ENCODE data around the gene ICA1L. TPM values are rescaled to one million over a fixed set of nuclear protein-coding genes. Genes with fewer than 3 reads are reported as not detected.
"Not testable (repeated sequence)": the region's sequence is repeated elsewhere in the genome, so short reads cannot be mapped to it uniquely, and the experiment has no call there.

ICA1L gene
- total RNA-seq, 1 donor from 2014 or later, result 8.9 TPM

- no peak for DNase-seq (ENCODE audit: low spot score)
These were observed 23.7 kb downstream of the ICA1L start for GRCh38 chr2:202847693-202848524.

GRCh38 chr2:202844656-202845055 lies 26.9 kb downstream of the ICA1L start:
- DNase-seq (ENCODE audit: low spot score), result no peak

GRCh38 chr2:202842690-202843089 lies 28.9 kb downstream of the ICA1L start:
- no peak for DNase-seq (ENCODE audit: low spot score)

GRCh38 chr2:202841090-202841867 lies 30.3 kb downstream of the ICA1L start:
- DNase-seq (ENCODE audit: low spot score), result no peak

- peak; percentile 27 for DNase-seq (ENCODE audit: low spot score)
These were observed 40.0 kb downstream of the ICA1L start for GRCh38 chr2:202831242-202832220.

- DNase-seq (ENCODE audit: low spot score), result no peak
These were observed 46.7 kb downstream of the ICA1L start for GRCh38 chr2:202824901-202825300.

GRCh38 chr2:202822411-202822810 lies 49.2 kb downstream of the ICA1L start:
- DNase-seq (ENCODE audit: low spot score), result no peak

- no peak for DNase-seq (ENCODE audit: low spot score)
These were observed 50.1 kb downstream of the ICA1L start for GRCh38 chr2:202821206-202822160.

- DNase-seq (ENCODE audit: low spot score), result no peak
These were observed 53.2 kb downstream of the ICA1L start for GRCh38 chr2:202818321-202818720.

GRCh38 chr2:202817771-202818170 lies 53.8 kb downstream of the ICA1L start:
- DNase-seq (ENCODE audit: low spot score), result no peak

- no peak for DNase-seq (ENCODE audit: low spot score)
These were observed 55.8 kb downstream of the ICA1L start for GRCh38 chr2:202815548-202816360.

- no peak for DNase-seq (ENCODE audit: low spot score)
These were observed 57.3 kb downstream of the ICA1L start for GRCh38 chr2:202814226-202814625.

- DNase-seq (ENCODE audit: low spot score), result no peak
These were observed 58.2 kb downstream of the ICA1L start for GRCh38 chr2:202813387-202813786.

GRCh38 chr2:202808754-202809153 lies 62.8 kb downstream of the ICA1L start:
- DNase-seq (ENCODE audit: low spot score), result no peak

- DNase-seq (ENCODE audit: low spot score), result peak; percentile 77
These were observed 64.0 kb downstream of the ICA1L start for GRCh38 chr2:202807431-202808138.

GRCh38 chr2:202805911-202806310 lies 65.7 kb downstream of the ICA1L start:
- DNase-seq (ENCODE audit: low spot score), result not testable (repeated sequence)

GRCh38 chr2:202797944-202798343 lies 73.6 kb downstream of the ICA1L start:
- no peak for DNase-seq (ENCODE audit: low spot score)

GRCh38 chr2:202790676-202791075 lies 80.9 kb downstream of the ICA1L start:
- no peak for DNase-seq (ENCODE audit: low spot score)

GRCh38 chr2:202786842-202787241 lies 84.7 kb downstream of the ICA1L start:
- DNase-seq (ENCODE audit: low spot score), result no peak

All from mucosa of gallbladder (tissue), 1 donor.